Mucosa of descending colon (tissue), 3 donors: ENCODE results near the gene RPRD1B. TPM values are rescaled to one million over a fixed set of nuclear protein-coding genes. Genes with fewer than 3 reads are reported as not detected.

ENCODE experiments used
- ATAC-seq: fragments of 200-7000 bp; cut with Tn5 transposase; one replicate; pipeline ENCODE4 v1.9.1; 2020; ENCODE audit warnings: mild to moderate bottlenecking, moderate library complexity
- DNase-seq, 3 donors: peaks; one replicate each; pipeline ENCODE4 v3.0.0-alpha.2; 2020
- H3K36me3 ChIP-seq: fragments of 200-600 bp; one replicate; pipeline ENCODE4 v1.8.0; 2021; ENCODE audit warnings: low read depth, mild to moderate bottlenecking
- H3K4me1 ChIP-seq: fragments of 200-600 bp; one replicate; pipeline ENCODE4 v1.8.0; 2021; ENCODE audit warnings: low read depth, mild to moderate bottlenecking
- H3K4me3 ChIP-seq: fragments of 200-600 bp; one replicate; pipeline ENCODE4 v1.8.0; 2021; ENCODE audit warnings: mild to moderate bottlenecking
- H3K9me3 ChIP-seq: fragments of 200-600 bp; one replicate; pipeline ENCODE4 v1.8.0; 2021; ENCODE audit warnings: mild to moderate bottlenecking
- intact Hi-C, 2 donors: fragments of 100-400 bp; cut with DNase I in 1 of 2; cut with micrococcal nuclease in 1 of 2; formaldehyde crosslinking; loops; one replicate each; pipeline versions ENCODE4 v1.11.0 to v1.11.1; 2022; cut with DNase I, micrococcal nuclease
- total RNA-seq, 3 donors: library from RNA; stranded (reverse); fragmentation: NEBNext Ultra II Directional in 2 of 3; extraction: Animal tissue kit (Norgen Biotek cat#: 25700) in 2 of 3; gene quantifications; one replicate each; pipeline versions ENCODE4 v1.2.1 to v1.2.4, GENCODE V29; 2021 to 2023
- TF ChIP-seq, protein P1 (sequence below): fragments of 200-600 bp; IDR thresholded peaks from one replicate; pipeline ENCODE4 v1.8.0; 2022; ENCODE audit warnings: antibody characterized with exemption, mild to moderate bottlenecking
- donor health status: DM: no; HTN: no; CAD: no; lungs with moderate emphysema.
- donor health status: DM: no; HTN: no; CAD: no.
- donor health status: DM: no; HTN: yes; CAD: no.

RPRD1B gene
- total RNA-seq, 3 donors from 2014 or later: 28.2 to 36.3 (median 32.9) TPM

- no peak for DNase-seq
- Histone ChIP-seq H3K4me1 (no peaks in the 10 kb centered on the region), H3K9me3 (no peaks in the 10 kb centered on the region), H3K4me3 (no peak overlapping the region), H3K36me3 (no peaks in the 10 kb centered on the region)
- TF ChIP-seq, protein P1, sequence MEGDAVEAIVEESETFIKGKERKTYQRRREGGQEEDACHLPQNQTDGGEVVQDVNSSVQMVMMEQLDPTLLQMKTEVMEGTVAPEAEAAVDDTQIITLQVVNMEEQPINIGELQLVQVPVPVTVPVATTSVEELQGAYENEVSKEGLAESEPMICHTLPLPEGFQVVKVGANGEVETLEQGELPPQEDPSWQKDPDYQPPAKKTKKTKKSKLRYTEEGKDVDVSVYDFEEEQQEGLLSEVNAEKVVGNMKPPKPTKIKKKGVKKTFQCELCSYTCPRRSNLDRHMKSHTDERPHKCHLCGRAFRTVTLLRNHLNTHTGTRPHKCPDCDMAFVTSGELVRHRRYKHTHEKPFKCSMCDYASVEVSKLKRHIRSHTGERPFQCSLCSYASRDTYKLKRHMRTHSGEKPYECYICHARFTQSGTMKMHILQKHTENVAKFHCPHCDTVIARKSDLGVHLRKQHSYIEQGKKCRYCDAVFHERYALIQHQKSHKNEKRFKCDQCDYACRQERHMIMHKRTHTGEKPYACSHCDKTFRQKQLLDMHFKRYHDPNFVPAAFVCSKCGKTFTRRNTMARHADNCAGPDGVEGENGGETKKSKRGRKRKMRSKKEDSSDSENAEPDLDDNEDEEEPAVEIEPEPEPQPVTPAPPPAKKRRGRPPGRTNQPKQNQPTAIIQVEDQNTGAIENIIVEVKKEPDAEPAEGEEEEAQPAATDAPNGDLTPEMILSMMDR: no peak
- intact Hi-C loops: no loop called here
- no peak for ATAC-seq
These were observed 44.5 kb downstream of the RPRD1B start for GRCh38 chr20:38078084-38078483.

DNA sequence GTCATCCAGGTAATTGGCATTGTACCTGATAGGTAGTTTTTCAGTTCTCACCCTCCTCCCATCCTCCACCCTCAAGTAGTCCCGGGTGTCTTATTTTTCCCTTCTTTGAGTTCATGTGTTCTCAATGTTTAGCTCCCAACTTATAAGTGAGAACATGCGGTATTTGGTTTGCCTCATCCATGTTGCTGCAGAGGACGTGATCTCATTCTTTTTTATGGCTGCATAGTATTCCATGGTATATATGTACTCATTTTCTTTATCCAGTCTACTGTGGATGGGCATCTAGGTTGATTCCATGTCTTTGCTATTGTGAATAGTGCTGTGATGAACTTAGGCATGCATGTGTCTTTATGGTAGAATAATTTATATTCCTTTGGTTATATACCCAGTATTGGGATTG, 45.8 kb downstream of the RPRD1B start:
- TF ChIP-seq, protein P1: no peak
- no peak for DNase-seq
- intact Hi-C loops: no loop called here
- no peak for ATAC-seq
- no peaks in the 10 kb centered on the region for H3K4me1 ChIP-seq
- H3K9me3 ChIP-seq: no peaks in the 10 kb centered on the region
- no peak overlapping the region for H3K4me3 ChIP-seq
- no peaks in the 10 kb centered on the region for H3K36me3 ChIP-seq

- intact Hi-C loops: no loop called here
- Histone ChIP-seq H3K4me1 (no peaks in the 10 kb centered on the region), H3K36me3 (no peaks in the 10 kb centered on the region), H3K9me3 (no peaks in the 10 kb centered on the region), H3K4me3 (no peak overlapping the region)
- ATAC-seq (no peak), DNase-seq (no peak)
- TF ChIP-seq, protein P1: no peak
These were observed 48.0 kb downstream of the RPRD1B start for GRCh38 chr20:38081575-38081974.

GRCh38 chr20:38082894-38083293, 49.3 kb downstream of the RPRD1B start:
- H3K4me1 ChIP-seq: no peaks in the 10 kb centered on the region
- no peak for DNase-seq
- no peak overlapping the region for H3K4me3 ChIP-seq
- ATAC-seq: no peak
- H3K36me3 ChIP-seq: no peaks in the 10 kb centered on the region
- H3K9me3 ChIP-seq: no peaks in the 10 kb centered on the region
- TF ChIP-seq, protein P1: no peak
- intact Hi-C loops: no loop called here

GRCh38 chr20:38083338-38084048, 49.9 kb downstream of the RPRD1B start:
- H3K36me3 ChIP-seq: no peaks in the 10 kb centered on the region
- H3K4me1 ChIP-seq: no peaks in the 10 kb centered on the region
- intact Hi-C loops: no loop called here
- no peaks in the 10 kb centered on the region for H3K9me3 ChIP-seq
- DNase-seq (no peak), ATAC-seq (no peak)
- TF ChIP-seq, protein P1: no peak
- H3K4me3 ChIP-seq: no peak overlapping the region
